ENCODE data around the gene IL22RA2.

- TF ChIP-seq EZH2 (IDR thresholded peaks at IDR 0.05; ENCODE audit: borderline replicate concordance, low read length) (no peak), CTCF (conservative IDR thresholded peaks at IDR 0.05 in 1 of 2, IDR thresholded peaks at IDR 0.05 in 1 of 2; ENCODE audit: extremely low read depth in 1 of 2, insufficient read depth in 1 of 2, low read depth in 1 of 2, low read length in 2 of 2) (no peak)
These were observed 12.7 kb downstream of the IL22RA2 start for GRCh38 chr6:137160763-137161162.

Data from mammary epithelial cell (primary cell).